ENCODE measurements around the gene HMGN1. TPM values are rescaled to one million over a fixed set of nuclear protein-coding genes. Genes with fewer than 3 reads are reported as not detected.
A peak's percentile ranks its signal among the peaks of the same experiment; 100 is the strongest.

The HMGN1 gene
- total RNA-seq, 1 donor from 2014 or later = 596 TPM

DNA sequence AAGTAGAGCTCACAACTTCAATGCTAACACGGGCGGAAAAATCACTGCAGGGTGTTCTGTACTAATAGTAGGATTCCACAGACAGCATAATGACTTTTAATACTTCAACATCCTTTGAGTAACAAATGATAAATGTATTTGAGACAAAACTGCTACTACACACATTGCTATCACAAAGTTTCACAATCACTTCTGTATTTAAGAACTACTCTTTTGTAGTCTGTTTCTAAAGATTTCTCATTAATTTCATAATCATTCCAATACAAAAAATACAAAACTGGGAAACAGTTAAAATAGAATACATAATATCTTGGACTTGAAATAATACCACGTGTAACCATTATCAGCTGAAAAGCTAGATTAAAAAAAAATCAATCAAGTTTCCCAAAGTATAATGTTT lies 2.7 kb downstream of the HMGN1 start:
- Mint-ChIP-seq H3K36me3 (ENCODE audit: insufficient read depth) (peaks cover 46% of the 10 kb centered on the region), H3K27ac (peak overlapping the region; percentile 95), H3K9me3 (ENCODE audit: low read depth) (no peaks in the 10 kb centered on the region), H3K4me1 (ENCODE audit: low read depth) (peaks cover 40% of the 10 kb centered on the region), H3K4me3 (ENCODE audit: low read depth) (peak overlapping the region; percentile 83), H3K27me3 (no peaks in the 10 kb centered on the region)
- TF ChIP-seq, protein P1, sequence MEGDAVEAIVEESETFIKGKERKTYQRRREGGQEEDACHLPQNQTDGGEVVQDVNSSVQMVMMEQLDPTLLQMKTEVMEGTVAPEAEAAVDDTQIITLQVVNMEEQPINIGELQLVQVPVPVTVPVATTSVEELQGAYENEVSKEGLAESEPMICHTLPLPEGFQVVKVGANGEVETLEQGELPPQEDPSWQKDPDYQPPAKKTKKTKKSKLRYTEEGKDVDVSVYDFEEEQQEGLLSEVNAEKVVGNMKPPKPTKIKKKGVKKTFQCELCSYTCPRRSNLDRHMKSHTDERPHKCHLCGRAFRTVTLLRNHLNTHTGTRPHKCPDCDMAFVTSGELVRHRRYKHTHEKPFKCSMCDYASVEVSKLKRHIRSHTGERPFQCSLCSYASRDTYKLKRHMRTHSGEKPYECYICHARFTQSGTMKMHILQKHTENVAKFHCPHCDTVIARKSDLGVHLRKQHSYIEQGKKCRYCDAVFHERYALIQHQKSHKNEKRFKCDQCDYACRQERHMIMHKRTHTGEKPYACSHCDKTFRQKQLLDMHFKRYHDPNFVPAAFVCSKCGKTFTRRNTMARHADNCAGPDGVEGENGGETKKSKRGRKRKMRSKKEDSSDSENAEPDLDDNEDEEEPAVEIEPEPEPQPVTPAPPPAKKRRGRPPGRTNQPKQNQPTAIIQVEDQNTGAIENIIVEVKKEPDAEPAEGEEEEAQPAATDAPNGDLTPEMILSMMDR (IDR thresholded peaks at IDR 0.05; ENCODE audit: unreplicated experiment) = no peak
- no peak for DNase-seq (ENCODE audit: low spot score, unreplicated experiment)

DNA sequence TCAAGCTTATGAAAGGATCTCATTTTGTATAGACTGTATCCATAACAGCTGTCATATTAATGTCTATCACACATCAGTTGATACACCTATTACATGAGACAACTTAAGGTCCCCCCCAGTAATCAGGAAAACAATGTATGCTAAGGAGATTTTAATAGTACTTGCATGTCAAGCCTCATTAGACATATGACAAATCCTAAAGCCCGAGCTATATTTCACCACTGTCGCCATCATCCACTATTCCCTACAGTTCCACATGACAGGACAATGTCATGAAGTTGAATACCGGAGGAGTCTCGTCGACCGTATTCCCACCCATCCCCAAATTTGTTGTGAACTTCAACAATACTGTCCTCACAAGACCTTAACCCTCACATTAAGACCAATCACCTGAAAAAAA lies 3.4 kb downstream of the HMGN1 start:
- peak overlapping the region; percentile 26 for H3K27ac Mint-ChIP-seq
- H3K27me3 Mint-ChIP-seq = no peaks in the 10 kb centered on the region
- no peaks in the 10 kb centered on the region for H3K9me3 Mint-ChIP-seq (ENCODE audit: low read depth)
- H3K4me3 Mint-ChIP-seq (ENCODE audit: low read depth) = peak overlapping the region; percentile 83
- TF ChIP-seq, protein P1 (IDR thresholded peaks at IDR 0.05; ENCODE audit: unreplicated experiment) = no peak
- no peak for DNase-seq (ENCODE audit: low spot score, unreplicated experiment)
- H3K4me1 Mint-ChIP-seq (ENCODE audit: low read depth) = peaks cover 41% of the 10 kb centered on the region
- H3K36me3 Mint-ChIP-seq (ENCODE audit: insufficient read depth) = peaks cover 48% of the 10 kb centered on the region

DNA sequence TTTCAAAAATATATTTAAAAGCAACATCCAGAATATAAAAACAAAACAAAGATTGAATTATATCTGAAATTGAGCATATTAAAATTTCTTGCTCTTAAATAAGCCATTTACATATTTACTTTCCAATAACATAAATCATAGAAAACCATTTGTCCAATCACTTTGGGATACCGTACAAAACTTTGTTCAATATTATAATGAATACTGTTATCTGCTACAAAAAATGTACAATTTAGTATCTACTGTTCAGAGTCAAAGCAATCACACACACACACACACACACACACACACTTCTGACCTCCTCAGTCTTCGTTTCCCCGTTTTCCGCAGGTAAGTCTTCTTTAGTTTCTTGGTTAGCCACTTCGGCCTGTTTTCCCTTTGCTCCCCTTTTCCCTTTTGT lies 4.0 kb downstream of the HMGN1 start:
- Mint-ChIP-seq H3K4me3 (ENCODE audit: low read depth) (peak overlapping the region; percentile 83), H3K27ac (peak overlapping the region; percentile 20), H3K4me1 (ENCODE audit: low read depth) (peaks cover 37% of the 10 kb centered on the region), H3K36me3 (ENCODE audit: insufficient read depth) (peaks cover 48% of the 10 kb centered on the region), H3K27me3 (no peaks in the 10 kb centered on the region), H3K9me3 (ENCODE audit: low read depth) (no peaks in the 10 kb centered on the region)
- TF ChIP-seq, protein P1 (IDR thresholded peaks at IDR 0.05; ENCODE audit: unreplicated experiment) = no peak
- DNase-seq (ENCODE audit: low spot score, unreplicated experiment) = no peak

DNA sequence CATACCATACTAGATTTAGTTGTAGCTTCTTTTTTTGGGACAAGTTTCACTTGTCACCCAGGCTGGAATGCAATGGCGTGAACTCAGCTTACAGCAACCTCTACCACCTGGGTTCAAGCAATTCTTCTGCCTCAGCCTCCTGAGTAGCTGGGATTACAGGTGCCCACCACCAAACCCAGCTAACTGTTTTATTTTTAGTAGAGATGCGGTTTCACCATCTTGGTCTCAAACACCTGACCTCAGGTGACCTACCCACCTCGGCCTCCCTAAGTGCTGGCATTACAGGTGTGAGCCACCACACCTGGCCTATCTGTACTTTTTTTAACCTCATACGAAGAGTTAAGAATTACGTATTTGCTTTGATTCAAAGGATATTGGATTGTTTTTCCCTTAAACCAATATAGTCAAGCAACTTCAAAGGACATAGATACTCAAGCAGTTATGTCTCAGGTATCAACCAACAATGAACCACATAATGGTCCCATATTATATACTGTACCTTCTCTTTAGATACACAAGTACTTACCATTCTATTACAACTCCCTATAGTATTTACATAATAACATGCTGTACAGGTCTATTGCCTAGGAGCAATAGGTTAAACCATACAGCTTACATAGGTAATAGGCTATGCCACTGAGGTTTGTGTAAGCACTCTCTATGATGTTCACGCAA lies 7.5 kb downstream of the HMGN1 start:
- TF ChIP-seq, protein P1 (IDR thresholded peaks at IDR 0.05; ENCODE audit: unreplicated experiment) = no peak
- Mint-ChIP-seq H3K4me3 (ENCODE audit: low read depth) (no peak overlapping the region), H3K27me3 (no peaks in the 10 kb centered on the region), H3K9me3 (ENCODE audit: low read depth) (no peaks in the 10 kb centered on the region), H3K4me1 (ENCODE audit: low read depth) (peaks cover 26% of the 10 kb centered on the region), H3K36me3 (ENCODE audit: insufficient read depth) (peaks cover 38% of the 10 kb centered on the region), H3K27ac (no peak overlapping the region)
- no peak for DNase-seq (ENCODE audit: low spot score, unreplicated experiment)

DNA sequence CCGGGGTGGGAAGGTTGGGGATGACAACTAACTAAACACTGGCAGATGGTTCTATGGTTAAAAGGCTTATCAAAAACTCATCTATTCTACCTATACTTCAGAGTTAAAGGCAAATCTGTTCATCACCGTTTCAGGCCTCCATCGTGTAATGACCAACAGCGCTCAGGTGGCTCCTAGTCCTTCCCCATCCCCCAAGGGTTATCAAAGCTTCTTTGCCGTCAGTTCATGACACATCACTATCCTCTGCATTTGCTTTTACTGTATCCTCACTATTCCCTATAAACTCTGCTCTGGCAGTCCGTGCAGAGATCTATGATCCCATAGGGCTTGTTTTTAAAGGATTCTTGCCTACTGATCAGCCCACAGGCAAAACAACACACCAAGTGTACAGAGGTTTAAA lies 8.2 kb downstream of the HMGN1 start:
- TF ChIP-seq, protein P1 (IDR thresholded peaks at IDR 0.05; ENCODE audit: unreplicated experiment) = no peak
- H3K36me3 Mint-ChIP-seq (ENCODE audit: insufficient read depth) = peaks cover 34% of the 10 kb centered on the region
- H3K9me3 Mint-ChIP-seq (ENCODE audit: low read depth) = no peaks in the 10 kb centered on the region
- H3K27me3 Mint-ChIP-seq = no peaks in the 10 kb centered on the region
- H3K4me3 Mint-ChIP-seq (ENCODE audit: low read depth) = no peak overlapping the region
- H3K4me1 Mint-ChIP-seq (ENCODE audit: low read depth) = peaks cover 19% of the 10 kb centered on the region
- peak overlapping the region; percentile 38 for H3K27ac Mint-ChIP-seq
- no peak for DNase-seq (ENCODE audit: low spot score, unreplicated experiment)

Measured in progenitor cell of endocrine pancreas (in vitro differentiated cells).